ENCODE measurements around the gene STX18. TPM values are rescaled to one million over a fixed set of nuclear protein-coding genes. Genes with fewer than 3 reads are reported as not detected.
"Not testable (repeated sequence)": the region's sequence is repeated elsewhere in the genome, so short reads cannot be mapped to it uniquely, and the experiment has no call there.

STX18 gene
- total RNA-seq, 1 donor from 2014 or later: 23.5 TPM

DNA sequence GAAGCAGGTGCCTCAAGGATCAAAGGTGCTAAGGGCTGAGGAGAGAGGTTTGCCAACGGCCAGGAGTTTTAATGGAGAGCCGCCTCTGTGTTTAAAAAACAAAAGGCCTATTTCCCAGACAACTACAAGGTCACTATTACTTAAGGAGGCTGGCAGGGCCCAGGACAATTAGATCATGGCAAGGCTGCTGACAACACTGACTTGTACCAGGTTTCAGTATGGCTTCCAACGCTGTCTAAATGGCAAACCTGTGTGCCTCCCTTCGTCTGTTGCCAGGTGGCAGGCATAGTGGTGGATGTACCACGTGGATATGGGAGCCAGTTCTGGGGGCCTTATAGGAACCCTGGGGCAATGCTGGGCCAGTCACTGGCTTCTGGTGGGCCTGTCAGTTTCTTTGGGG is 114.0 kb downstream of the STX18 start:
- ATAC-seq (no peak), DNase-seq (ENCODE audit: low spot score) (no peak)
- intact Hi-C loops (cut with DNase I): no loop called here

- DNase-seq (ENCODE audit: low spot score): no peak
These were observed 114.6 kb downstream of the STX18 start for GRCh38 chr4:4427121-4427870.

DNA sequence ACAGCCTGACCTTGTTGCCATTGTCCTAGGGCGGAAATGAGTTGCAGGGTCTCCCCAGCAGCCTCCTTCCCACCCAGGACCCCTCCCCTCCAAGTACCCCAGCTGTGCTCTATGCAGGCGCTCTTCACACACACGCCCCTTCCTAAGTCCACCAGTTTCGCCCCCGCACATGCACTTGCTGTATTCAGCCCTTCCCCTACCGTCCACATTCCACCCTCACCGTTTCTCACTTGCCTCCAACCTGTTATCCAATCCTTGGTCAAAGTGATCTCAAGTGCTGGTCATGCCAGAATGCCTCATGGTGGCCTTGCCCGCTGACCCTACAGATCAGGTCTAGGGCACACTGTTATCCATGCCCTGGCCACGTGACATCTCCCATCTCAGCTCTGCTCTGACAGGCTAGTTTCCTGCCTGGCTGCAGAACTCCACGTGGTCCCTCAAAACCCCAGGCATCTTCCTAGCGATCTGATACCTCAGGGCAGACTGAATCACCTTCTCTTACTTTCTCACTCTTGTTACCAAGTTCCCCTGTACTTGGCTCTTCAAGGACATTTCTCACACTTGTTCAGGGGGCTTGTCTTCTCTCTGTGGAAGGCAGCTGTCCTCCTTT is 115.2 kb downstream of the STX18 start:
- intact Hi-C loops (cut with DNase I): no loop called here
- ATAC-seq (no peak), DNase-seq (ENCODE audit: low spot score) (no peak)

More at GRCh38 chr4:4427121-4427870, 114.6 kb downstream of the STX18 start:
- intact Hi-C loops (cut with DNase I): no loop called here
- ATAC-seq: no peak

- DNase-seq (ENCODE audit: low spot score) (no peak), ATAC-seq (no peak)
- intact Hi-C loops (cut with DNase I): no loop called here
These were observed 116.2 kb downstream of the STX18 start for GRCh38 chr4:4425696-4426095.

GRCh38 chr4:4425119-4425690 is 116.6 kb downstream of the STX18 start:
- ATAC-seq: no peak
- DNase-seq (ENCODE audit: low spot score): no peak
- intact Hi-C loops (cut with DNase I): no loop called here

GRCh38 chr4:4424499-4425115 is 117.2 kb downstream of the STX18 start:
- ATAC-seq: no peak
- no peak for DNase-seq (ENCODE audit: low spot score)
- intact Hi-C loops (cut with DNase I): no loop called here

DNA sequence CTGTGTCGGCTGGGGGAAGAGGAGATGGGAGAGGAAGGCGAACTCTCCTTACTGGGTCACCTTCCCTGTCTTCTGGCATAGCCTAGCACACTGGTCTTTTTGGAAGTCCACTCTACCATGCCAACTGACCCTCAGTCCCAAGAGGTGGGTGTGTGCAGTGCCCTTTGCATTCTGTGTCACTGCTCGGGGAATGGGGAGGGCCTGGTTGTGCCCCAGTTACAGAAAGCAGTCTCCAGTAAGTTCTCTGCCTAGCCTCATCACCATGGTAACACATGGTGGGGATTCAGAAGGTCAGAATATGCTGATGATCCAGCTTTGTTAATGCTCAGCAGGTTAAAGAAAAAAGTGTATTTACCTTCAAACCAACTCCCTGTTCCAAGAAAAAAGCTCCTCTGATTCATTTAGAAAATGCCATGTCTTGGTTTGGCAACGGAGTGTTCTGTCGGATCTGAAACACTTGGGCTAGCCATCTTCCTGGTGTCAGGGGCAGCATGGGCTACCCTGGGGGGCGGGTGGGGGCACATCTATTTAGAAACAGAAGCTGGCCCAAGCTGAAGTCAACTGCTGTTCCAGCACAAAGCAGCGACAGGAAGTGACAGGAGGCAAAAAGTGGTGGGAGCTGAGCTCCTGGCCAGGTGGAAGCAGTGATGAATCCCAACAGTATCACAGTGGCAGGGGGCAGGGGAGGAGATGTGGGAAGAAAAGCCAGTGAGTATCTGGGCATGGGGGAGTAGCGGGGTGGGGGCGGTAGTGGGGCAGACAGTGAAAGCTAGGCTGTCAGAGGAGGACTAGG is 117.9 kb downstream of the STX18 start:
- intact Hi-C loops (cut with DNase I): no loop called here
- DNase-seq (ENCODE audit: low spot score): no peak

DNA sequence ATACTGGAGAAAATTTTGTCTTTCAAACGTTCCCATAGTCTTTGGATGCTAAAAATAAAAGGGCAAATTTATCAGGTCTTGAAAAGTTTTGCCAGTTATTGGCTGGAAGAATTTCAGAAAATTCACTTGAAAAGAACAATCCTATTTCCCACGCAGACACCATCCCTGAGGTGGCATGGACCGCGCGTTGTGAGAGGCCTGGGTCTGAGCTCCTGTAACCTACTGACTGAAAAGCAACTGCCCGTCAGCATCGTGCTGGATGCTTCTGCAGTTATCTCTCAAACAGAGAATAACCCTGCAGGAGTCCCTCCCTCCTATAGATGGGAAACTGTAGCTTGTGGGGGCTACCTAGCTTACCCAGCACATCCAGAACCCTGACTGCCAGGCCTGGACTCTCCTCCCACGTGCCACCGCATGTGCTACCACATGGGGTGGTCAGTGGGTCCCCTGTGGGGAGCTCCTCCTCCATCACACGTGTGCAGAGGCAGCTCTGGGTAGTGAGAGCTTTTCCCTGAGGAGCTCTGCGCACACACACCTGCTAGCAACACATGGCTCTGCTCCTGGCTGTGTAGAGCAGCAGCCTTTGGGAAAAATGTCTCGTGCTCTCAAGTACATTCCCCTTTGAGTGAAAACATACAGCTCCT is 118.9 kb downstream of the STX18 start:
- no peak for DNase-seq (ENCODE audit: low spot score)
- intact Hi-C loops (cut with DNase I): no loop called here
- peak; percentile 57 for ATAC-seq

More for the DNA sequence above, 117.9 kb downstream of the STX18 start:
- no peak for ATAC-seq

DNA sequence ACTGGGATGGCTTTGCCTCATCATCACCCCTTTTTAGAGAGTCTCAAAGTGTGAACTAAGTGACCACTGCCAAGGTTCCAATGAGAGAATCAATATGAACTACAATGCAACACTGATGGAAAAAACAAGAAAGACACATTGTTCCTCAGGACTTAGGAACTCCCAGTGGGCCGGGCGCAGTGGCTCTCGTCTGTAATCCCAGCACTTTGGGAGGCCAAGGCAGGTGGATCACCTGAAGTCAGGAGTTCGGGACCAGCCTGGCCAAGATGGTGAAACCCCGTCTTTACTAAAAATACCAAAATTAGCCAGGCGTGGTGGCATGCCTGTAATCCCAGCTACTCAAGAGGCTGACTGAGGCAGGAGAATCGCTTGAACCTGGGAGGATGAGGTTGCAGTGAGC is 119.7 kb downstream of the STX18 start:
- DNase-seq (ENCODE audit: low spot score); intact Hi-C loops (cut with DNase I); ATAC-seq: not testable (repeated sequence)

GRCh38 chr4:4421356-4421755 is 120.5 kb downstream of the STX18 start:
- intact Hi-C loops (cut with DNase I): no loop called here
- no peak for DNase-seq (ENCODE audit: low spot score)
- ATAC-seq: no peak

DNA sequence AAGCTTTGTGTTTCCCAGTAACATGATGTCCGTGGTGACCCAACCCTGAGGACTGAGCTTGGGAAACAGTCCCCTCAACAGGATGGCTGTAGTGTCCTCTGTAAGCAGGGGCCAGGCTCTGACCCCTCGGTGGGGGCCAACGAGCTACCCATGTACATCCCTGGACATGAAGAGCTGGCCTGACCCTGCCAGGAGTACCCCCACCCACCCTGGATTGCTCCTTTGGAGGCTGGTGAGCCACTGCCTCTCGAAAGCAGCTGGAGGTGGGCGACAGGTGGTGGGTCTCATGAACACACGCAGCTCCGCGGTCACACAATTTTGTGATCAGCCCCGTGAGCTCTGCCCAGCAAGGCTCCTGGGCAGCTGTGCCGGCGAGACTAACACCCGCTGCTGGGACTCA is 121.4 kb downstream of the STX18 start:
- intact Hi-C loops (cut with DNase I): no loop called here
- ATAC-seq: no peak
- no peak for DNase-seq (ENCODE audit: low spot score)

- DNase-seq (ENCODE audit: low spot score) (no peak), ATAC-seq (no peak)
- intact Hi-C loops (cut with DNase I): no loop called here
These were observed 122.0 kb downstream of the STX18 start for GRCh38 chr4:4419896-4420295.

GRCh38 chr4:4418676-4419390 is 123.0 kb downstream of the STX18 start:
- DNase-seq (ENCODE audit: low spot score) (peak; percentile 35), ATAC-seq (no peak)
- intact Hi-C loops (cut with DNase I): no loop called here

GRCh38 chr4:4417886-4418285 is 124.0 kb downstream of the STX18 start:
- intact Hi-C loops (cut with DNase I): no loop called here
- ATAC-seq (no peak), DNase-seq (ENCODE audit: low spot score) (peak; percentile 35)

DNA sequence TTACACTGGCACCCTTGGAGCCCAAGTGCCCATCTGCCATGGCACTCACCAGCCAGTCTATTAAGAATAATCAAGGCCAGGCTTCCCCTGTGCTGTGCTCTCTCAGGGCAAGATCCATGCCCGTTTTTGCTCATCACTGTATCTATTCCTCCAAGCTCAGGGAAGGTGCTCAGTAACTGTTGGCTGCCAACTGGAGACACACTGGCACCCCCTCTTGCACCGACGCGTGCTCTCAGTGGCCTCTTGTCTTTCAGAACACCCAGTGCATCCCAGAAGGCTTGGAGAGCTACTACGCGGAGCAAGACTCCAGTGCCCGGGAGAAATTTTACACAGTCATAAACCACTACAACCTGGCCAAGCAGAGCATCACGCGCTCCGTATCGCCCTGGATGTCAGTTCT is 124.9 kb downstream of the STX18 start:
- ATAC-seq: no peak
- intact Hi-C loops (cut with DNase I): no loop called here
- peak; percentile 30 for DNase-seq (ENCODE audit: low spot score)

DNA sequence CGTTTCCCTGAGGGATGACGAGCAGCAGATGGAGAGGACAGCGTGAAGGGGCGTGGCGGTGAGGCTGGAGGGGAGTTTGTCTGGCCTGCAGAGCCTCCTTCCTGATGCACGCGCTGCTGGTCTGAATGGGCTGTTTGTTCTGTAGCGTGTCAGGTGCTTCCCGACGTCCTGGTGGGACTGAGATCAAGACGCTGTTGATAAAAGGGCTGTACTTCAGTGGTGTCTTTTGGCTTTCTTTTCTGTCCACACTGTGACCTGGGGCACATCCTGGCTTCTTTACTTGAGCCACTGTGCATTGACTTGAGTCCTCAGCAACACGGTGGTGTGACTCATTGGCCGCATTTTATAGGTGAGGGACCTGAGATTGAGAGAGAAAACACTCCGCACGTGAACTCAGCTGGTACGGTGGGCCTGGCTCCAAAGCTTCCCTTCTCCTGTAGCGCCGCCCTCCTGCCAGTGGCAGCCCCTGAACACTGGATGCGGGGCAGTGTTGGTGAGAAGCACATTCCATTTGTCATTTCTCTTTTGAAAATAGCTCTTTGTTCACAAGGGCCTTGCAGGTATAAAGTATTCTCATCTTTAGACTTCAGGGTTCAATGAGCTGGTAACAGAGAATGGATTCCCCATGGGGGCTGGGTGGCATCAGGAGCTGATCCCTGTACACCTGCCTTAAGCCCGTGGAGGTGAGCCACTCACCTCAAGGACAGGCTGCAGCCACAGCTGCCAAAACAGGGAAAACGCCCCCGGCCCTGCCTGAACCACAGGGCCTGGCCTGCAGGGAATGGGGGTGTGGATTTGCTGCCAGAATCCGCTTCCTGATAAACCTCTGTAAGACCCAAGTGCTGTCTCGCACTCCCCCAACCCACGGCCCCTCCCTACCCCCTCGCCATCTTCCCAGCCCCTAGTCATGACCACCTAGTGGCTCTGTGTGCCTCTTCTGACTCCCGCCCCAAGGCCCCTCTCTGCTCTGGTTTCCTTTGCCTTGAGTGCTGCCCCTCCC is 125.7 kb downstream of the STX18 start:
- intact Hi-C loops (cut with DNase I): no loop called here
- no peak for ATAC-seq

More for the DNA sequence above, 125.7 kb downstream of the STX18 start:
- peak; percentile 30 for DNase-seq (ENCODE audit: low spot score)

All from sciatic nerve (tissue), 2 donors.